Thyroid gland (tissue), 4 donors: ENCODE results near the gene TMEM43.

ENCODE experiments used
- CTCF ChIP-seq, 6 experiments: fragments of 200-600 bp in 3 of 6; fragments of 450-650 bp in 3 of 6; sonication (generic) in 3 of 6; IDR thresholded peaks; one replicate each; pipeline ENCODE4 v1.5.1; 2016 to 2019; ENCODE audit warnings: antibody characterized with exemption in 6 of 6, mild to moderate bottlenecking in 2 of 6, inconsistent platforms in 1 of 6, moderate library complexity in 1 of 6
- POLR2A ChIP-seq, 2 donors: fragments of 450-650 bp; IDR thresholded peaks; one replicate each; pipeline ENCODE4 v1.6.1; 2017; ENCODE audit warnings: antibody characterized with exemption in 2 of 2, mild to moderate bottlenecking in 2 of 2, moderate library complexity in 1 of 2

GRCh38 chr3:14166877-14167603, 42.2 kb downstream of the TMEM43 start:
- no peak for TF ChIP-seq CTCF (IDR thresholded peaks at IDR 0.05)
- TF ChIP-seq POLR2A (IDR thresholded peaks at IDR 0.05), result no peak
